Raji (cell line): ENCODE results near the gene SNX33.
A peak's percentile ranks its signal among the peaks of the same experiment; 100 is the strongest.

Source experiments
- POLR2A ChIP-seq: IDR thresholded peaks from 2 replicates; pipeline ENCODE4 v1.6.1; 2011; ENCODE audit warnings: low read depth, low read length, control low read depth; ENCODE audit not compliant: insufficient read depth

The SNX33 gene, protein sequence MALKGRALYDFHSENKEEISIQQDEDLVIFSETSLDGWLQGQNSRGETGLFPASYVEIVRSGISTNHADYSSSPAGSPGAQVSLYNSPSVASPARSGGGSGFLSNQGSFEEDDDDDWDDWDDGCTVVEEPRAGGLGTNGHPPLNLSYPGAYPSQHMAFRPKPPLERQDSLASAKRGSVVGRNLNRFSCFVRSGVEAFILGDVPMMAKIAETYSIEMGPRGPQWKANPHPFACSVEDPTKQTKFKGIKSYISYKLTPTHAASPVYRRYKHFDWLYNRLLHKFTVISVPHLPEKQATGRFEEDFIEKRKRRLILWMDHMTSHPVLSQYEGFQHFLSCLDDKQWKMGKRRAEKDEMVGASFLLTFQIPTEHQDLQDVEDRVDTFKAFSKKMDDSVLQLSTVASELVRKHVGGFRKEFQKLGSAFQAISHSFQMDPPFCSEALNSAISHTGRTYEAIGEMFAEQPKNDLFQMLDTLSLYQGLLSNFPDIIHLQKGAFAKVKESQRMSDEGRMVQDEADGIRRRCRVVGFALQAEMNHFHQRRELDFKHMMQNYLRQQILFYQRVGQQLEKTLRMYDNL

DNA sequence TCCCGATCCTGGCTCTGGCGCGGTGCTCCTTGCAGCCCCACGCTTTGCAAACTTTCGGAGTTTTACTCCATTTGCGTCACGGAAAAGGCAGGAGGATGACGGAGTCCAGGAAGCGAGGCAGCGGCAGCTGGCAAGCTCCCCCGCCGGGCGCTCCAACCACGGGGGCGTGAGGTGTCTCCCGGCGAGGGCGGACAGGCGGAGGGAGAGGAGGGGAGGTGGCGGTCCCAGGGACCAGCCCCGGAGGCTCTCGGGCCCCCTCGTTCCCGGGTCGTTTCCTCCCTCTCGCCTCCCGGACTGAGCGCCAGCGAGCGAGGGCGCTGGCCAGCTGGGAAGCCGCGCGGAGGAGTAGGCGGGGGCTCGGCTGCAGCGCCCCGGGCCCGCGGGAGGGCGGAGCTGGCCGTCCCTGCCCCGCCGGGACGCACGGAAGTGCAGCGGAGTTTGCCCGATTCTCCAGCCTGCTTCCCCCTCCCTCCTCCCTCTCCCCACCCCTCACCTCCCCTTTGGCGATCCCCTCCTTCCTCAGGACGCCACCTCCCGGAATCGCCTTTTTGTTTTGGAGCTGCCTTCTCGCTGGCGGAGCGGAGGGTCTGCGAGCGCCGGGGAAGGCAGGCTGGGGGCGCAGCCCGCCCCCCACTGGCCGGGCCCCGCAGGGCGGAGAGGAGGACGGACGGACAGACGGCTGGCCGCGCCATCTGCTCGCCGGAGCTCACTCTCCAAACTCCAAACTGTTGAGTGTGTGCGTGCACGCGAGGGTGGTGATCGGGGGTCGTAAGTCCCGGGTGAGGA is at the start of gene SNX33:
Gene SNX33, plus strand, starts transcription at position 543 of the 786 bp plus-strand sequence. CDS start 1,191 bp downstream, outside the sequence.
- no peak for TF ChIP-seq POLR2A

DNA sequence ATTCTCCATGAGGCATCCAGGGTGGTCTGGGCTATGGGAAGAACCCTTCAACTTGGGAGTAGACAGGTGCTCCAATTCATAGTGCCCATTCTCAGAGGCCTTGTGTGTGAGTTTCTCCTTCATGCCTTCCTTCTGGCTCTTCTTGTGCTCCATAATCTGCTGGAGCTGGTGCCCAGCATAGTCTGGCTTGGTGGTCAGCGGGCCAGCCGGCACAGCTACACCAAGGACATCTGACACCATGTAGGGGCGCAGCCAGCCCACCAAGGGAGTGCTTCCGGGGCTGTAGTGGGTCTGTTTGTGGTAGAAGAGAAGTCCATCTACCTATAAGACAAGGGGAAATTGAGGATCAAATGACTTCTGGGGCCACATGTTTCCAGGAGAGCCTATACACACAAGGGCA is 49.4 kb upstream of the SNX33 start:
- no peak for TF ChIP-seq POLR2A

DNA sequence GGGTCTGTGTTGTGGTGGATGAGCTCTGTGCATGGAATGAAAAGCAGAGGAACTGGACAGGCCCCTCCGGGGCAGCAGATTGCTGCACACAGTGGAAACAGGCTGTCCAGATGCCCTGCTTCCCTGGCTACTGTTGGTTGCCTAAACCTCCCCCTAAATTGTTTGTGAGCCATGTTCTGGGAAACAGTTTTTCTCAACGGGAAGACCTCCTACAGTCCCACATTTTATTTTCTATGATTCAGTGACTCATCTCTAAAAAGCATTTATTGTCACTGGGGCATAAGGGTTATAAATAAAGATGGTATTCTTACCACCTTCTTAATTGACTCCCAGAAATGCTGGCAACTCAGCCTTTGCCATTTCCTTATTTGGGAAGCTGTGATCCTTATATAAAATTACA is 48.3 kb upstream of the SNX33 start:
- no peak for TF ChIP-seq POLR2A

DNA sequence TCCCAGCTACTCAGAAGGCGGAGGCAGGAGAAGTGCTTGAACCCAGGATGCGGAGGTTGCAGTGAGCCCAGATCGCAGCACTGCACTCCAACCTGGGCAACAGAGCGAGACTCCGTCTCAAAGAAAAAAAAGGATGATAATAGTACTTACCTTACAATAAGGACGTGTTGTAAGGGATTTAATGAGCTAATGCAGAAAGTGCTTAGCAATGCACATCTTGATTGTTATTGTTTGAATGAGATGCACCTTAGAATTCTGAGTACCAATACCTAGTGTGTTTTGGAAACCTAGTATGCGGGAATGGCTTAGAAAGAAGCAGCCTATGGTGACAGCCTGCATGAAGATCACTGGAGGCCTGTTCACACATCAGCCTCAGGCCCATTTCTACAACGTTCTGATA is 41.7 kb upstream of the SNX33 start:
- no peak for TF ChIP-seq POLR2A

DNA sequence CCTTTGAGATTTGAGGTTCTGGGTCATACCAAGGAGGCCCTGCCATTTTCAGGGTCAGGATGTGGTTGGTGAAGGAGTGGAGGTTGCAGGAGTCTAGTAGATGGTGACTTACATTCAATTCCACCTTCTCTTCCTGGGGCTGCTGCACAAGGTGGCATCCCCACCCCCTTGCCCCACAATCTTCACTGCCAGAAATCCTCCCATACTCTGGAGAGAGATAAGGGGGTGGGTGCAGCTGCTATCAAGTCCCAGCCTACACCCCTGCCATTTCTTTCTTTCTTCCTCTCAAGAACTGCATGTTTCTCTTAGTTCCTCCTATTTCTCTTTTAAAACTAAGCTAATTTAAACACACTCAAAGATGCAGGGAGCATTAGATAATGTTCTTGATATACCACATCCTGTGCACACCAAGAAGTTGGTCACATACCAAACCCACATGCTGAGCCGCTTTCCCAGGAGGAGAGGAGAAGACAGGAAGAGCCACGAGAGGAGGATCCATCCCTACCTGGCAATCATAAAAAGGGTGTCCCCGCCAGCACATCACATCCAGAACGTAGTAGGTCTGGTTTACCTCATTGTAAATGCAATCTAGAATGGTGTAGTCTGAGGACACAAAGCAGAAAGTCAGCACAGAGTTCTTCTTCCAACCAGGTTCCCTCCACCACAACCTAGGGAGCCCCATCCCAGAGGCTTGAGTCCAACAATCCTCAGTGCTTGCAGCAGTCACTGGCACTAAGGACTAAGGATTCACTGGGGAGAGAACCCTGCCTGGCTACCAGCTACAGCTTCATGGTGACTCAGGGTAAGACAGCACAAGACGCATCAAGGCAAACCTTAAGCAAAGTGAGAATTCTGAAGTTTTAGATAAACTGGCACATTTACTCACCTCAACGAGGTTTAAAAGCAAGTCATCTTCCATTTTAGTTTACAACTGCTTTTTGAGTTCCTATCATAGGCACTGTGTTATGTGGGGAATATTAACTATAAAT is 40.7 kb upstream of the SNX33 start:
- TF ChIP-seq POLR2A, result no peak

DNA sequence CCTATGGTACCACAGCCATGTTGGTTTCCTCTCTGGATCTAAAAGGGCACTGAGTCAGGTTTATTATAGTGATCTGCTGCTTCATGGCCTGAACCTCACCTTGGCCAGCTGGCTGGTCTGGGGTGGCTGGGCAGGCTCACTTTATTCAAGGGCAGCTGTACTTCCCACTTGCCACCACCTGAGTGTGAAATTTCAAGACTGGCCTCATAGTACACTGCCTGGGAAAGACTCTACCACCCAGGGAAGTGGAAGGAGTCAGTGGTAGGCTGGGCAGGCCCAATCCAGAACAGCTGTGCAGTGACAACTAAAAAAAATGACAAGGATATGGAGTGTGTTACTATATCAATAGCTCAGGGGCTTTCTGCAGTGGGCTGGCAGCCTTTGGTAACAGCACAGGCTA is 30.9 kb upstream of the SNX33 start:
- TF ChIP-seq POLR2A, result no peak

DNA sequence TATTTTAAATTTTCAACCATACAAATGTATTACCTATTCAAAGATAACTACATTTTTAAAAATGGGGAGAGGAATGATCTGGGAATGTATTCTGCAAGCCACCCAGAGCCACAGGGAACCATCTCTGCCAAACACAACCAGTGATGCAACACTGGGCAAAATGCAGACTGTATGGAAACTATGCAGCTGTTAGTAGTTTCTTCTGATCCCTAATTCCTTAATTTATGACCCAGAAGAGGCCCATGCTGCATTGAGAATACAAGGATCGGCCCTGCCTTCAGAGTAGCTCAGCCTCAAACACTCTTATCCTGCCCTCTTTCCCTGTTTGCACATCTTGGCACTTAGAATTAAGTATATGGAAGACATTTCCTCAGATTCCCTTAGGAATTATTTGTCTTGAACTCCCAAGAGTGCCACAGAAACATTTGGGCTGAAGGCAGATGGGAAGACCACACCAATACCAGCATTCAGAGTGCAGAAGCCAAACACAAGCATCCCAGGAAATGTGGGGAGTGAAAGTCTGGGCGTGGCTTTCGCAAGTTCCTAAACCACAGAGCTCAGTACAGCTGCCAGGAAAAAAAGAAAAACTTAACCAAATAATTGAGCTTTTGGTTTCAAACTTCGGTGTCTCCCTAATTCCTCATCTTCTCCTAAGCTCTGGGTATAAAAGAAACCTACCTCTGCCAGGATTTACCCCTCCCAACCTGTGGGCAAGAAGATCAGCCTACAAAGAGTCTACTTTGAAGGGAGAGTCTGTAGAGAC is 27.5 kb upstream of the SNX33 start:
- no peak for TF ChIP-seq POLR2A

DNA sequence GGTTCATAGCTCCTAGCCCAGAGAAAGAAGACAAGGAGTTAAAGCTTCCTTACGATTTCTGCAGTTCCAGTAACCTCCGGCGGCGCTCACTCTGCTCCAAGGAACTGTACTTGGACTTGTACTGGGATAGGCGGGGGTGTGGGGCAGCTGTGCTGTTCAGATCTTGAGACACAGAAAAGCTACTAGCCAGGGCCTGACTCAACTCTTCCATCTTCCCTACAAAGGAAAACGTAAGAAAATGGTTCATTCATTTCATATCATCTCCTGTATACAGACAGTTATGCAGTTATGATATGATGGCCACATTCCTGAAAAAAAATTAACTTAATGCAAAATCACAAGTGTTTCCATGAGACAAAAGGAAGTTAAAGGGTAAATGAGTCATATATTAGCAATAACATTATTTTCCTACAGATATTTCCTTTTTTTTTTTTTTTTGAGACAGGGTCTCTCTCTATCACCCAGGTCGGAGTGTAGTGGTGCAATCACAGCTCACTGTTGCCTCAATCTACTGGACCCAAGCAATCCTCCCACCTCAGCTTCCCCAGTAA is 26.8 kb upstream of the SNX33 start:
- no peak for TF ChIP-seq POLR2A

DNA sequence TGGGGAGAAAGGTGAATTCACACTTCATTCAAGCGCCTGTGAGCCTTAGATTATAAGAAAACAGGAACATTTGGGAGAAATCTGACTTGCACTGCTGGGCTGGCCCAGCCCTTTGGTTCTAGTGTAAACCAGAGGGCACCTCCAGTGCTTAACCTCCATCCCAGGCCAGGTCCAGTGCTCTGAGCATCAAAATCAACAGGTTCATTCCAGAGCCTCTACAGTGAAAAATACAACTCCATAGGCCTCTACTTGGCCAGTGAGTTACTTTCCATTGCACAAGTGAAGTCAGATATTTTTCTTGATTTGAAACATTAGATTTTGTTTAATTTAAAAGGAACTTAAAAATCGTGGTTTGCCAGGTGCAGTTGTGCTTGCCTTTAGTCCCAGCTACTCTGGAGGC is 25.2 kb upstream of the SNX33 start:
- TF ChIP-seq POLR2A, result no peak

DNA sequence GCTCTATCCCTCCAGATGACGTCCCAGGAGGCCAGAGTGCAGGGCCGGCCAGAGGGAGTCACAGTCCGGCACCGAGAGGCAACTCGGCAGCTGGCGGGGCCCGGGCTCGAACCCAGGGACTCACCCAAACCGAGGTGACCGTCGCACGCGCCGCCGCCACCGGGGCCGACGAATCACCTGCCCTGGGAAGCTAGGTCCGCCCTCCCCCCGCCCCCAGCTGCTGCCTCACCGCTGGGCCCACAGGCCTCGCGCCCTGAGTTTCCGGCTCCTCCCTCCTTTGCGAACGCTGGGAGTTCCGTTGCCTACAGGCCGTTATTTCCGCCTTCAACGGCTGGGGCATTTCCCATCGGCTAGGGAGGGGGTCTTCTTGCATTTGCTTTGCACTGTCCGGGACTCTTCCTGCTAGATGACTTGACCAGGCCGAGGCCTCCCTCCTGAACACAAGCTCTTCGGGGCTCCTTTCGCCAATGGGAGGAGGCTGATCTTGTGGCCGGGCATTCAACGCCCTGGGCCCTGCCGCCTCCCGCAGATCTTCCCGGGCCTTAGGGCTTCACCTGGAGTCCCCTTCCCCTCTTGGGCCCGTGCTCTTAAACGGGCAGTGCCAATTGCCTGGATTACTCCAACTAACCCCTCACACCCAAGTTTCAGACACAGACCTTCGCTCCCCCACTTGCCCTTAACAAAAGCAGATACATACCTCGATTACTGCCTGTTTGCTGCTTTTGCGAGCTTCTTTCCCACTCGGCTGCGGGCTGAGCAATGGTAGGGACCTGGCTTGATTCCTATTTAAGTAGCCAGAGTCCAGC is 22.0 kb upstream of the SNX33 start, which contains the start of gene SNUPN:
Gene SNUPN, minus strand, starts transcription at position 184 of the 806 bp plus-strand sequence. CDS start 4,674 bp downstream, outside the sequence.
- TF ChIP-seq POLR2A, result peak; percentile 89

DNA sequence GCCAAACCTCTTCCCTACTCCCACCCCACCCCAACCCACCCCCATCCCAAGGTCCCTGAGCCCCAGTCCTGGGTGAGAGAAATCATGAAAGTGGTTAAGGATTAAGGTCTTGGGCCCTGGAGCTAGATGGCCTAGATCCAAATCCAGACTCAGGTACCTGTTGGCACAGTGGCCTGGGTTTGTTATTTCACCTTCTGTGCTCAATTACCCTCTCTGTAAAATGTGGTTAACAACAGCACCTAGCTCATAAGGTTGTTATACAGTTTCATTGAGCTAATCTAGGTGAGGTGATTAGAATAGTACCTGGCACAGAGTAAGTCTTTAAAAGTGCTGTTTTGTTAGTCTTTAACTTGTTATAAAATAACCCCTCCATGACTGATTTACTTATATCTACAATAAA is 15.8 kb upstream of the SNX33 start:
- TF ChIP-seq POLR2A, result no peak

DNA sequence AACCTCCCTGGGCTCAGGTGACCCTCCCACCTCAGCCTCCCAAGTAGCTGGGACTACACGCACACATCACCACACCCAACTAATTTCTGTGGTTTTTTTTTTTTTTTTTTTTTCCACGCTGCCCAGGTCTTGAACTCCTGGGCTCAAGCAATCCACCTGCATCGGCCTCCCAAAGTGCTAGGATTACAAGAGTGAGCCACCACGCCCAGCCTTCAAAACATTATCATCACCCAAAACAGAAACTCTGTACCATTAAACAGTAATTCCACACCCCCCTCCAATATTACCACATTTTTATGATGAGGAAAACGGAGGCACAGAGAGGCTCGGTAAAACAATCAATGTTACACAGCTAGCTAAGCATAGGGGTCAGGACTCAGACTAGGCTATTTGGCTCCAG is 11.7 kb upstream of the SNX33 start:
- no peak for TF ChIP-seq POLR2A
